HFFc6 (cell line): ENCODE measurements around the gene KCNQ1. TPM values are rescaled to one million over a fixed set of nuclear protein-coding genes. Genes with fewer than 3 reads are reported as not detected.

Source experiments
- DNase-seq: peaks from one replicate; pipeline ENCODE4 v3.0.0-alpha.2; 2018
- H3K27ac Mint-ChIP-seq: 2 replicates; pipeline ENCODE4 v1.8.0; 2020; ENCODE audit warnings: mild to moderate bottlenecking, mixed read lengths
- H3K27me3 Mint-ChIP-seq: 2 replicates; pipeline ENCODE4 v1.8.0; 2021; ENCODE audit warnings: mild to moderate bottlenecking, moderate library complexity, mixed read lengths; ENCODE audit not compliant: insufficient read depth
- H3K36me3 Mint-ChIP-seq: 2 replicates; pipeline ENCODE4 v1.8.0; 2021; ENCODE audit warnings: low read depth, mixed read lengths
- H3K4me1 Mint-ChIP-seq: 2 replicates; pipeline ENCODE4 v1.8.0; 2020; ENCODE audit warnings: low read depth, mixed read lengths
- H3K4me3 Mint-ChIP-seq: 2 replicates; pipeline ENCODE4 v1.8.0; 2020; ENCODE audit warnings: mild to moderate bottlenecking, moderate library complexity, mixed read lengths
- H3K9me3 Mint-ChIP-seq: 2 replicates; pipeline ENCODE4 v1.8.0; 2020; ENCODE audit warnings: mild to moderate bottlenecking, mixed read lengths
- total RNA-seq, 6 experiments: library from RNA; stranded (reverse); fragmentation: NEBNext Ultra II Directional; extraction: Animal tissue kit (Norgen Biotek cat#: 25700); gene quantifications; 2 replicates in 1 of 6; 3 replicates in 5 of 6; pipeline ENCODE4 v1.2.3, GENCODE V29; 2021
- TF ChIP-seq, protein P1 (sequence below): fragments of 200-600 bp; sonication (generic); IDR thresholded peaks from 2 replicates; pipeline ENCODE4 v1.5.0; 2021; ENCODE audit warnings: antibody characterized with exemption, mild to moderate bottlenecking

KCNQ1 gene
- total RNA-seq, 6 experiments from 2014 or later: not detected

DNA sequence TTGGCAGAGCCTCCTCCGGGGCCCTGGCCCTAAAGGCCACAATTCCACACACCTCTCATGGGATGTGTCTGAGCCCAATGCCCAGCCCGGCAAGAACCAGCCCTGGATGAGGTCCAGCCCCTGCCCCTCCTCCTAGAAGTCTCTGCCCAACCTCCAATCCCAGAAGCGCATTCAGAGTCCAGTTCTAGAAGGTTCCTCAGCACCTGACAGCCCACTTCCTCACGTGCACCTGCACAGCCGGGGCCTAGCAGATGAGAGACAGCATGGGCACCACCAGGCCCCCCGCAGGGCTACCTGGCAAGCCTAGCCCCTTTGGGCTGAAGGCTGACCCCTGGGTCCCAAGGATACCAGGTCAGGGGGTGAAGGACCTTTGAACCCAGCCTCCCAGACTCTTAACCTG lies 452.2 kb downstream of the KCNQ1 start:
- Mint-ChIP-seq H3K4me1 (peaks cover 30% of the 10 kb centered on the region), H3K36me3 (no peaks in the 10 kb centered on the region), H3K27ac (no peak overlapping the region), H3K9me3 (no peaks in the 10 kb centered on the region), H3K27me3 (no peaks in the 10 kb centered on the region; the same call in 1 of the 2 replicates), H3K4me3 (no peak overlapping the region)
- TF ChIP-seq, protein P1, sequence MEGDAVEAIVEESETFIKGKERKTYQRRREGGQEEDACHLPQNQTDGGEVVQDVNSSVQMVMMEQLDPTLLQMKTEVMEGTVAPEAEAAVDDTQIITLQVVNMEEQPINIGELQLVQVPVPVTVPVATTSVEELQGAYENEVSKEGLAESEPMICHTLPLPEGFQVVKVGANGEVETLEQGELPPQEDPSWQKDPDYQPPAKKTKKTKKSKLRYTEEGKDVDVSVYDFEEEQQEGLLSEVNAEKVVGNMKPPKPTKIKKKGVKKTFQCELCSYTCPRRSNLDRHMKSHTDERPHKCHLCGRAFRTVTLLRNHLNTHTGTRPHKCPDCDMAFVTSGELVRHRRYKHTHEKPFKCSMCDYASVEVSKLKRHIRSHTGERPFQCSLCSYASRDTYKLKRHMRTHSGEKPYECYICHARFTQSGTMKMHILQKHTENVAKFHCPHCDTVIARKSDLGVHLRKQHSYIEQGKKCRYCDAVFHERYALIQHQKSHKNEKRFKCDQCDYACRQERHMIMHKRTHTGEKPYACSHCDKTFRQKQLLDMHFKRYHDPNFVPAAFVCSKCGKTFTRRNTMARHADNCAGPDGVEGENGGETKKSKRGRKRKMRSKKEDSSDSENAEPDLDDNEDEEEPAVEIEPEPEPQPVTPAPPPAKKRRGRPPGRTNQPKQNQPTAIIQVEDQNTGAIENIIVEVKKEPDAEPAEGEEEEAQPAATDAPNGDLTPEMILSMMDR: no peak
- no peak for DNase-seq

DNA sequence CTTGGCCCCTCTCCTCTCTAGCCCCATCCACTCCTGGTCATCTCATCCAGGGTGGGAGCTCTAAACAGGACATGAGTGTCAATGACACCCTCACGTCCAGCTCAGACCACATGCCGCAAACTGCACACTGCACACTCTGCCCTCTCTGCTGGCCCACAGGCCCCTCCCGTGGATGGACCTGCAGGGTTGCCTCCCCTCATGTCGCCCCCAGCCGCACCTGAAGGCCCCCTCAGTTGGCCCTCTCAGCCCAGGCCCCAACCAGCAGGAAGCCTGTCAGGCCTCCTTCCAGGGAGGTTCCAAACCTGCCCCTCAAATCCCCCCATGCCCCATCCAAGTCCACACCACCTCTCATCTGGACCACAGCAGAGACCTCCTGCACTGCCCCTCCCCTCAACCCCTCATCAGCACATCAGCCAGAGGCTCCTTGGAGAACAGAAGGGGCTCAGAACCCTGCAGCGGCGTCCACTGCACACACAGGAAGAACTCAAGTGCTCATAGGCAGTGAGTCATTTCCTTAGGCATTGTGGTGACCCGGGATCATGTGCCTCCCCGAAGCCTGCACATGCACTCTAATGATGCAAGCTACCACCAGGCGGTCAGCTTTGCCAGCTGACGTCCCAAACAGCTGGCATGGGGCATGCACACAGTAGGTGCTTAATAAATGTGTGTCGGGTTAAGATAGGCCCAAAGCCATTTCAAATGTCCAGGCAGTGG lies 453.7 kb downstream of the KCNQ1 start:
- peak overlapping the region; percentile 77 for H3K4me3 Mint-ChIP-seq
- peak overlapping the region; percentile 95 for H3K27ac Mint-ChIP-seq
- no peaks in the 10 kb centered on the region for H3K9me3 Mint-ChIP-seq
- no peaks in the 10 kb centered on the region for H3K36me3 Mint-ChIP-seq
- peak; percentile 77 for DNase-seq
- H3K27me3 Mint-ChIP-seq: no peaks in the 10 kb centered on the region; the same call in 1 of the 2 replicates
- TF ChIP-seq, protein P1: no peak
- H3K4me1 Mint-ChIP-seq: peaks cover 31% of the 10 kb centered on the region

Other genes starting within 250 kb of the KCNQ1 start
- gene ASCL2, start 174.4 kb upstream of the KCNQ1 start, total RNA-seq: not detected
- not detected for gene C11orf21, start 143.1 kb upstream of the KCNQ1 start, total RNA-seq
- not detected for gene TSPAN32, start 143.0 kb upstream of the KCNQ1 start, total RNA-seq
- gene CD81, start 67.7 kb upstream of the KCNQ1 start, total RNA-seq: 100 to 1,000 TPM; 540 to 738 (median 627) TPM
- 10 to 100 TPM; 47.4 to 74.7 (median 62.8) TPM for gene TSSC4, start 44.3 kb upstream of the KCNQ1 start, total RNA-seq
- gene TRPM5, start 494 bp upstream of the KCNQ1 start, total RNA-seq: not detected